ENCODE data around the gene TMX2.
A peak's percentile ranks its signal among the peaks of the same experiment; 100 is the strongest.

The TMX2 gene

DNA sequence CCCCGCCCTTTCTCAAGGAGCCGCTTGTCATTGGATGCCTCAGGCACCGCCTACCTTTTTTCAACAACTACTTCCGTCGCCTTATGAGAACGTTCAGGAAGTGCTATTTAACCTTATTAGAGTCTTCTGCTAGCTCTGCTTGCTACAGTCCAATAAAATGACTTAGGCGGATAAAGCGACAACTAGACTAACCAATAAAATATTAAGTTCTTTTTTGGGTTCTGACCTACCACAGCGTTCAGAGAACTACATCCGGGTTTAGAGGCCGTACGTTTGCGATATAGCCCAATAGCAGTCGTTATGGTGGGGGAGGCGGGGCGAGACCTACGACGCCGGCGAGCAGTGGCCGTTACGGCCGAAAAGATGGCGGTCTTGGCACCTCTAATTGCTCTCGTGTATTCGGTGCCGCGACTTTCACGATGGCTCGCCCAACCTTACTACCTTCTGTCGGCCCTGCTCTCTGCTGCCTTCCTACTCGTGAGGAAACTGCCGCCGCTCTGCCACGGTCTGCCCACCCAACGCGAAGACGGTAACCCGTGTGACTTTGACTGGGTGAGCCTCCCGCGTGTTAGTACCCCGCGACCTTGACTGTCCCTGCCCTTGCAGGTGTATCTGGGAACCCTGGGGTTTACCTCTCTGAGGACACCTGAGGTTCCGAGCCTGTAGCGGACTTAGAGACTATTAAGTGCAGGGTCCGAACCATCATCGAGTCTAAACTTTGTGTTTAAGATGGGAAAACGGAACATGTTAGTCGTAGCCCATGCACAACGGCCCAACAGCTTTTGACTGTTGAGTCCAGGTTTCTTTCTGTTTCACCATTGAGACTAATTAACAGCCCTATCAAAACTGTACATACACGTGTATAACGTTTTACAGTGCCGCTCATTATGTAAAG lies at the start of gene TMX2:
TSS of gene TMX2 (plus strand) at position 338 of the 895 bp plus-strand sequence. CDS start at position 364, 26 bp downstream.
- intact Hi-C loops (cut with DNase I; ENCODE audit: low total_unique reads) = loop anchor here (10.0 kb wide), 1 partner anchor 48 kb away; the partner anchor contains the start of gene ZDHHC5
- no peak for TF ChIP-seq CTCF (IDR thresholded peaks at IDR 0.05)
- peaks cover 0 to 46% (median 31%) of the 10 kb centered on the region in 4 donors for H3K4me1 ChIP-seq

DNA sequence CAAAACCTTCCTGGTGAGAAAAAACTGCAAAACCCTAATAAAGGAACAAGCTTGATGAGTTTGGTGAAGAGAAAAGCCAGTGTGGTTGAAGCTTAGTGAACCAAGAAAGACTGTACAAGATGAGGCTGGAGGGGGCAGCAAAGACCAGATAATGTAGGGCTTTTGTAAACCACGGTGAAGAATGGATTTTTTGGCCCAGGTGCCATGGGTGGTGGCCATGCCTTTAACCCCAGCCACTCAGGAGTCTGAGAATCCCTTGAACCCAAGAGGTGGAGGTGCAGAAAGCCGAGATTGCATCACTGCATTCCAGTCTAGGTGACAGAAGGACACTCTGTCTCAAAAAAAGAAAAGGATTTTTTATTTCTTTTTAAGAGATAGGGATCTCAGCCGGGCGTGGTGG lies 49.5 kb upstream of the TMX2 start:
- Histone ChIP-seq H3K36me3 (peaks cover 30 to 40% (median 36%) of the 10 kb centered on the region in 3 donors), H3K4me3 (no peak overlapping the region), H3K9me3 (no peaks in the 10 kb centered on the region), H3K4me1 (peaks cover 0 to 28% (median 16%) of the 10 kb centered on the region in 4 donors), H3K27ac (no peak overlapping the region), H3K27me3 (no peaks in the 10 kb centered on the region)
- no peak for TF ChIP-seq CTCF (IDR thresholded peaks at IDR 0.05)
- DNase-seq = no peak
- intact Hi-C loops (cut with DNase I; ENCODE audit: low total_unique reads) = loop anchor here (5.0 to 10.0 kb wide), 3 partner anchors 52 to 326 kb away; partner anchors contain the start of genes MED19, P2RX3, SSRP1 and TMX2

More for the DNA sequence above, at the start of gene TMX2:
- Histone ChIP-seq H3K27me3 (no peaks in the 10 kb centered on the region), H3K36me3 (no peaks in the 10 kb centered on the region), H3K9me3 (no peaks in the 10 kb centered on the region), H3K27ac (peak within 1 kb of the TSS; percentile 78 to 86), H3K4me3 (peak within 1 kb of the TSS; percentile 88 to 93)
- DNase-seq = peak; percentile 94 to 96

- TF ChIP-seq CTCF (IDR thresholded peaks at IDR 0.05) = no peak
- H3K27ac ChIP-seq = no peak overlapping the region
- peaks cover 30 to 40% (median 36%) of the 10 kb centered on the region in 3 donors for H3K36me3 ChIP-seq
- no peak overlapping the region for H3K4me3 ChIP-seq
- peaks cover 0 to 19% (median 8%) of the 10 kb centered on the region in 4 donors for H3K4me1 ChIP-seq
- no peaks in the 10 kb centered on the region for H3K27me3 ChIP-seq
- H3K9me3 ChIP-seq = no peaks in the 10 kb centered on the region
- no peak for DNase-seq
- intact Hi-C loops (cut with DNase I; ENCODE audit: low total_unique reads) = loop anchor here (5.0 to 10.0 kb wide), 3 partner anchors 51 to 327 kb away; partner anchors contain the start of genes MED19, P2RX3, SSRP1 and TMX2
Measured at GRCh38 chr11:57663975-57664374, 48.4 kb upstream of the TMX2 start.

GRCh38 chr11:57667117-57667735 lies 45.2 kb upstream of the TMX2 start:
- Histone ChIP-seq H3K36me3 (peaks cover 3 to 18% (median 9%) of the 10 kb centered on the region in 3 donors), H3K9me3 (no peaks in the 10 kb centered on the region), H3K4me3 (peak overlapping the region; percentile 72 to 76), H3K27me3 (no peaks in the 10 kb centered on the region), H3K27ac (peak overlapping the region; percentile 92 to 95), H3K4me1 (peaks cover 0 to 26% (median 18%) of the 10 kb centered on the region in 4 donors)
- intact Hi-C loops (cut with DNase I; ENCODE audit: low total_unique reads) = loop anchor here (5.0 to 10.0 kb wide), 3 partner anchors 48 to 910 kb away; partner anchors contain the start of genes LPXN, MED19, TMX2 and ZFP91
- peak; percentile 99 for DNase-seq
- peak in 1 of 2 experiments; percentile 12 for TF ChIP-seq CTCF (IDR thresholded peaks at IDR 0.05)

DNA sequence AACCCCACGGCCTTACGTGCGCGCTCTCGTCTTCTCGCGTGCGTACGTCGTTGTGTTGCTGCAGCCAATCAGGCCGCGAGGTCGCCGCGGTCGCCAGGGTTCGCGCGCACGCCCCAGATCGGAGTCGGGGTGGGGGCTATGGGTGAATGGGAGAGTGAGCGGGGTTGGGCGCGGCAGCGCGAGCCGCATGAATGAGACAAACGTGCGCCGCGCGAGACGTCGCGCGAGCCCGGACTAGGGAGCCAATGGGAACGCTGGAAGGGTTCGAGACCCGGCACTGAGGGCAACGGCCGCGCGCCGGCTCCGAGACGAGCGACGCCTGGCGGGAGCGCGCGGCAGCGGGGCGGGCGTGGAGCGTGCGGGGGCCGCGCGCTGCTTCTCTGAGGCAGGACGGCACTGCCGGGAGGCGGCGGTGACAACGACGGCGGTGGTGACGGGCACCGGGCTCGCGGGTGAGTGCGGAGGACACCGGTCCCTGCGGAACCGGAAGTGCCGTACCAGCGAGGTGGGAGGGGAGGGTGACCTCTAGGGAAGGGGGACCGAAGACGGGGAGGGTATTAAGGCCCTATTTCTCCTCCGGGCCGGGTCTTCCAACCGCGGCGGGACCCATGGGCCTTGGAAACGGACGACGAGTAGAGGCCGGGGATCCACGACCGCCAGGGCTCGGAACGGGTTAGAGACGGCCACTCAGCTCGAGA lies 44.5 kb upstream of the TMX2 start, which contains the start of gene ZDHHC5:
TSS of gene ZDHHC5 (plus strand) at position 379 of the 698 bp plus-strand sequence. CDS start 4,977 bp downstream, outside the sequence.
- TF ChIP-seq CTCF (IDR thresholded peaks at IDR 0.05) = peak; percentile 47 to 48
- intact Hi-C loops (cut with DNase I; ENCODE audit: low total_unique reads) = loop anchor here (5.0 to 10.0 kb wide), 3 partner anchors 47 to 909 kb away; partner anchors contain the start of genes LPXN, MED19, TMX2 and ZFP91
- Histone ChIP-seq H3K36me3 (peaks cover 9 to 18% (median 12%) of the 10 kb centered on the region in 3 donors), H3K27ac (peak within 1 kb of the TSS; percentile 92 to 95), H3K9me3 (no peaks in the 10 kb centered on the region), H3K4me1 (peaks cover 0 to 26% (median 18%) of the 10 kb centered on the region in 4 donors), H3K4me3 (peak within 1 kb of the TSS; percentile 72 to 76), H3K27me3 (no peaks in the 10 kb centered on the region)
- peak; percentile 99 for DNase-seq
